Heart left ventricle (tissue), 13 donors: ENCODE results near the gene TDRD9.

ENCODE experiments used
- CTCF ChIP-seq, 12 donors: fragments of 200-600 bp; sonication (generic) in 4 of 12; IDR thresholded peaks; one replicate each; pipeline versions ENCODE4 v1.5.0 to v1.8.0; 2018 to 2022; ENCODE audit warnings: antibody characterized with exemption in 12 of 12, mild to moderate bottlenecking in 5 of 12
- POLR2A ChIP-seq, 2 donors: fragments of 450-650 bp; IDR thresholded peaks; one replicate each; pipeline ENCODE4 v1.6.1; 2017; ENCODE audit warnings: antibody characterized with exemption in 2 of 2, mild to moderate bottlenecking in 2 of 2, moderate library complexity in 2 of 2
- donor health status: ischemic (EF 13 %, LVEDD 7.1; RV severe dilation, severe dysfunction).
- donor health status: DM: no; HTN: yes; CAD: no.
- donor health status: DM: no; HTN: no; CAD: no.
- donor health status: ischemic (EF 25% LVEDD 6.9; RV normal size, moderate dysfunction).
- donor health status: ischemic (EF 25% LVEDD 5.7; RV mildly dilated, moderate dysfunction).
- donor health status: ischemic (EF 35%, LVEDD 5.7; RV mildly dilated, moderate dysfunction).
- donor health status: nonischemic (EF 11% LVEDD 7.7; RV severe dilation, severe dysfunction).
- donor health status: DM: yes; HTN: yes; CAD: no.
- donor health status: PGD.
- donor health status: ischemic (EF 29% LVEDD 5.4; RV normal size, mild dysfunction).
- donor health status: nonischemic (EF 23%, LVEDD 6.1; RV moderate dilation, normal function).

- TF ChIP-seq CTCF (IDR thresholded peaks at IDR 0.05) = no peak
- no peak for TF ChIP-seq POLR2A (IDR thresholded peaks at IDR 0.05)
Measured at GRCh38 chr14:104030958-104031357, 102.7 kb downstream of the TDRD9 start.
